ENCODE data around the gene ADORA2A. TPM values are rescaled to one million over a fixed set of nuclear protein-coding genes. Genes with fewer than 3 reads are reported as not detected.

ADORA2A gene
- total RNA-seq, 6 experiments from 2014 or later = 2.0 to 7.7 (median 3.6) TPM

DNA sequence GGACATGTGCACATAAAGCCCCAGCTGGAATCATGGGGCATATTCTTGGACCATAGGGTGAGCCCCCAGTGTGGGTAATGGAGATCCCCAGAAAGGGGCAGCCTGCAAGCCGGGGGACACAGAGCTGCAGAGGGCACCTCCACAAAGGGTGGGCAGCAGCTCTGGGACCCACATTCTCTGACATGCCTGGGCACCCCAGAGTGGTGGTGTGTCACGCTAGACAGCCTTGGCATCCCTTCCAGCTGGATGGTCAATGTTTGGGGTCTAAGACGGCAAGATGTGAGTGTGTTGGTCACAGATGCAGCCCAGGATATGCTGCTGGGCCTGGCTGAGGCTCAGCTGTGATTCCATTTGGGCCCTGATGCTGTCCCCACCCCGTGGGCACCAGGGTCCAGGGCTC, 9.7 kb downstream of the ADORA2A start:
- ATAC-seq (no peak), DNase-seq (peak in 1 of 3 donors; percentile 40)
- Histone ChIP-seq H3K36me3 (peaks cover 0 to 28% (median 8%) of the 10 kb centered on the region in 4 donors), H3K4me1 (peaks cover 0 to 15% (median 6%) of the 10 kb centered on the region in 4 donors), H3K27me3 (no peaks in the 10 kb centered on the region), H3K27ac (no peak overlapping the region), H3K4me3 (no peak overlapping the region), H3K9me3 (no peaks in the 10 kb centered on the region)
- WGBS (ENCODE audit: insufficient coverage, low coverage, low lambda C conversion rate, missing lambda C conversion rate) = no CpG with 5 or more reads among the region's 4 CpGs
- no peak for TF ChIP-seq POLR2A (IDR thresholded peaks at IDR 0.05)
- TF ChIP-seq, protein P1, sequence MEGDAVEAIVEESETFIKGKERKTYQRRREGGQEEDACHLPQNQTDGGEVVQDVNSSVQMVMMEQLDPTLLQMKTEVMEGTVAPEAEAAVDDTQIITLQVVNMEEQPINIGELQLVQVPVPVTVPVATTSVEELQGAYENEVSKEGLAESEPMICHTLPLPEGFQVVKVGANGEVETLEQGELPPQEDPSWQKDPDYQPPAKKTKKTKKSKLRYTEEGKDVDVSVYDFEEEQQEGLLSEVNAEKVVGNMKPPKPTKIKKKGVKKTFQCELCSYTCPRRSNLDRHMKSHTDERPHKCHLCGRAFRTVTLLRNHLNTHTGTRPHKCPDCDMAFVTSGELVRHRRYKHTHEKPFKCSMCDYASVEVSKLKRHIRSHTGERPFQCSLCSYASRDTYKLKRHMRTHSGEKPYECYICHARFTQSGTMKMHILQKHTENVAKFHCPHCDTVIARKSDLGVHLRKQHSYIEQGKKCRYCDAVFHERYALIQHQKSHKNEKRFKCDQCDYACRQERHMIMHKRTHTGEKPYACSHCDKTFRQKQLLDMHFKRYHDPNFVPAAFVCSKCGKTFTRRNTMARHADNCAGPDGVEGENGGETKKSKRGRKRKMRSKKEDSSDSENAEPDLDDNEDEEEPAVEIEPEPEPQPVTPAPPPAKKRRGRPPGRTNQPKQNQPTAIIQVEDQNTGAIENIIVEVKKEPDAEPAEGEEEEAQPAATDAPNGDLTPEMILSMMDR (IDR thresholded peaks at IDR 0.05) = no peak
- intact Hi-C loops (cut with DNase I) = no loop called here

DNA sequence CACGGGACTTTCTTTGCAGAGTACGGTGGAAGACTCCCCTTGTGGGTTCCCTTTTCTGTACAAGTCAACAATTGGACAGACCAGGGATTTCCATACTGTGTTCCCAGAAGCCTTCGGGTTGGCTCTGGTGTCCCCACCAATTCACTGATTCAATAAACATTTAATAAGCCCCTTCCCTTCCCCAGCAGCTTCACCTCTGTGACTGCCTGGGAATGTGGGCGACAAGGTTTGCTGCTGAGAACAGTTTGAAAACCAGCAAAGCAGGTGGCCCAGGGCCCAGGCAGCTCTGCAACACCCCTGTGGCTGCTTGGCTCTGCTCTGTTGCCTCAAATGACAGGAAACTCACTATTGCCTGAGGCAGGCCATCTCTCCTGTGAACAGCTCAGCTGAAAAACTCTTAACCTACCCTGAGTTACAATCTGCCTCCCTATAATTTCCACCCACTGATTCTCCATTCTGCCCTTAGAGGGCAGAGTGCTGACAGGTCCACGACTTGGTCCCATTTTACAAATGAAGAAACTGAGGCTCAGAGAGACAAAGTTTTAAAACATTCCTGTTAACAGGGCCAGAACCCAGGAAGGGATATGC, 10.4 kb downstream of the ADORA2A start:
- Histone ChIP-seq H3K27me3 (no peaks in the 10 kb centered on the region), H3K27ac (no peak overlapping the region), H3K4me3 (no peak overlapping the region), H3K9me3 (no peaks in the 10 kb centered on the region), H3K36me3 (peaks cover 0 to 31% (median 8%) of the 10 kb centered on the region in 4 donors), H3K4me1 (peaks cover 0 to 8% (median 2%) of the 10 kb centered on the region in 4 donors)
- intact Hi-C loops (cut with DNase I) = no loop called here
- 65% methylated on average over 5 of the region's 5 CpGs for WGBS (ENCODE audit: insufficient coverage, low coverage, low lambda C conversion rate, missing lambda C conversion rate)
- no peak for TF ChIP-seq POLR2A (IDR thresholded peaks at IDR 0.05)
- TF ChIP-seq, protein P1 (IDR thresholded peaks at IDR 0.05) = peak in 3 of 4 donors; percentile 12 to 20 (median 13)
- ATAC-seq = no peak
- DNase-seq = peak in 1 of 3 donors; percentile 42

DNA sequence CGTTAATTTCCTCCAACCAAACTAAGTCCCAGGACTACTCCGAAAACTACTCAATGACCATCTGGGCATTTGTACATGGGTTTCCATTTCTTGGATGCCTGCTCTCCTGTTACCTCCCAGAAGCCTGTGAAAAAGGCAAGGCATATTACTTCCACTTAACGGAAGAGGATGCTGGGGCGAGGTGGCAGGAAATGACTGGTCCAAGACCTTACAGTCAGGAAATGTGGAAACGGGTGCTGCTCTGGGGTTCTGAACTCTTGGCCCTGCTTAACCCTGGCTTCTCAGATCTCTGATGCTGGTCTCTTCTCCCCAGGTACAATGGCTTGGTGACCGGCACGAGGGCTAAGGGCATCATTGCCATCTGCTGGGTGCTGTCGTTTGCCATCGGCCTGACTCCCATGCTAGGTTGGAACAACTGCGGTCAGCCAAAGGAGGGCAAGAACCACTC, 12.9 kb downstream of the ADORA2A start:
- DNase-seq = peak in 1 of 3 donors; percentile 51
- TF ChIP-seq, protein P1 (IDR thresholded peaks at IDR 0.05) = no peak
- TF ChIP-seq POLR2A (IDR thresholded peaks at IDR 0.05) = no peak
- WGBS (ENCODE audit: insufficient coverage, low coverage, low lambda C conversion rate, missing lambda C conversion rate) = 74% methylated on average over 5 of the region's 10 CpGs
- peak in 1 of 4 donors; percentile 2 for ATAC-seq
- H3K9me3 ChIP-seq = no peaks in the 10 kb centered on the region
- no peak overlapping the region for H3K27ac ChIP-seq
- intact Hi-C loops (cut with DNase I) = no loop called here
- H3K27me3 ChIP-seq = no peaks in the 10 kb centered on the region
- no peaks in the 10 kb centered on the region for H3K4me1 ChIP-seq
- H3K4me3 ChIP-seq = no peak overlapping the region
- peaks cover 0 to 31% (median 8%) of the 10 kb centered on the region in 4 donors for H3K36me3 ChIP-seq

DNA sequence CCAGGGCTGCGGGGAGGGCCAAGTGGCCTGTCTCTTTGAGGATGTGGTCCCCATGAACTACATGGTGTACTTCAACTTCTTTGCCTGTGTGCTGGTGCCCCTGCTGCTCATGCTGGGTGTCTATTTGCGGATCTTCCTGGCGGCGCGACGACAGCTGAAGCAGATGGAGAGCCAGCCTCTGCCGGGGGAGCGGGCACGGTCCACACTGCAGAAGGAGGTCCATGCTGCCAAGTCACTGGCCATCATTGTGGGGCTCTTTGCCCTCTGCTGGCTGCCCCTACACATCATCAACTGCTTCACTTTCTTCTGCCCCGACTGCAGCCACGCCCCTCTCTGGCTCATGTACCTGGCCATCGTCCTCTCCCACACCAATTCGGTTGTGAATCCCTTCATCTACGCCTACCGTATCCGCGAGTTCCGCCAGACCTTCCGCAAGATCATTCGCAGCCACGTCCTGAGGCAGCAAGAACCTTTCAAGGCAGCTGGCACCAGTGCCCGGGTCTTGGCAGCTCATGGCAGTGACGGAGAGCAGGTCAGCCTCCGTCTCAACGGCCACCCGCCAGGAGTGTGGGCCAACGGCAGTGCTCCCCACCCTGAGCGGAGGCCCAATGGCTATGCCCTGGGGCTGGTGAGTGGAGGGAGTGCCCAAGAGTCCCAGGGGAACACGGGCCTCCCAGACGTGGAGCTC, 13.5 kb downstream of the ADORA2A start:
- no peak overlapping the region for H3K27ac ChIP-seq
- H3K36me3 ChIP-seq = peaks cover 0 to 29% (median 7%) of the 10 kb centered on the region in 4 donors
- WGBS (ENCODE audit: insufficient coverage, low coverage, low lambda C conversion rate, missing lambda C conversion rate) = 80% methylated on average over 4 of the region's 30 CpGs

More for the DNA sequence above, 13.5 kb downstream of the ADORA2A start:
- TF ChIP-seq, protein P1 (IDR thresholded peaks at IDR 0.05) = no peak
- no peak for TF ChIP-seq POLR2A (IDR thresholded peaks at IDR 0.05)
- H3K4me1 ChIP-seq = no peaks in the 10 kb centered on the region
- intact Hi-C loops (cut with DNase I) = no loop called here
- H3K27me3 ChIP-seq = no peaks in the 10 kb centered on the region
- ATAC-seq (peak in 2 of 4 donors; percentile 6 to 8), DNase-seq (peak in 1 of 3 donors; percentile 53)
- H3K4me3 ChIP-seq = no peak overlapping the region
- H3K9me3 ChIP-seq = no peaks in the 10 kb centered on the region
